CD4-positive, alpha-beta T cell (primary cell): ENCODE data around the gene MSX2. TPM values are rescaled to one million over a fixed set of nuclear protein-coding genes. Genes with fewer than 3 reads are reported as not detected.

Experiments used
- ATAC-seq: fragments of 200-7000 bp; cut with Tn5 transposase; one replicate; pipeline ENCODE4 v1.10.0; 2022; ENCODE audit warnings: mild to moderate bottlenecking; ENCODE audit not compliant: poor library complexity
- CTCF ChIA-PET: fragments of 350-600 bp; sonication (Branson Sonifier 250); formaldehyde crosslinking; loops from one replicate; lab custom pipeline; 2021; ENCODE audit warnings: antibody characterized with exemption, inconsistent platforms; lab: Charles Lee
- POLR2A ChIA-PET: fragments of 350-600 bp; sonication (Branson Sonifier 250); formaldehyde crosslinking; loops from one replicate; lab custom pipeline; 2021; ENCODE audit warnings: antibody characterized with exemption, inconsistent platforms; lab: Charles Lee
- DNase-seq, 14 experiments: peaks; one replicate each; pipeline ENCODE4 v3.0.0-alpha.2; 2013 to 2020; ENCODE audit warnings: mixed read lengths in 2 of 14
- H3K27ac ChIP-seq, 2 donors: one replicate each; pipeline versions ENCODE4 v1.5.1 to v1.7.0; 2013; ENCODE audit warnings: low read length in 2 of 2, low read depth in 1 of 2, mild to moderate bottlenecking in 1 of 2
- H3K27me3 ChIP-seq, 2 experiments: 1 replicate in 1 of 2; 2 replicates in 1 of 2; pipeline versions ENCODE4 v1.6.1 to v1.7.0; 2013; ENCODE audit warnings: low read length in 2 of 2, control low read depth in 1 of 2, mild to moderate bottlenecking in 1 of 2, moderate library complexity in 1 of 2; ENCODE audit not compliant: insufficient read depth in 2 of 2, control insufficient read depth in 1 of 2
- H3K36me3 ChIP-seq: one replicate; pipeline ENCODE4 v1.6.1; 2013; ENCODE audit warnings: low read length, control low read depth; ENCODE audit not compliant: insufficient read depth
- H3K4me1 ChIP-seq: one replicate; pipeline ENCODE4 v1.6.1; 2013; ENCODE audit warnings: low read length, control low read depth; ENCODE audit not compliant: insufficient read depth
- H3K4me3 ChIP-seq: one replicate; pipeline ENCODE4 v1.5.1; 2013; ENCODE audit warnings: mild to moderate bottlenecking, low read length, moderate library complexity
- H3K9me3 ChIP-seq, 2 experiments: 1 replicate in 1 of 2; 2 replicates in 1 of 2; pipeline versions ENCODE4 v1.6.1 to v1.7.0; 2013; ENCODE audit warnings: low read length in 2 of 2, mild to moderate bottlenecking in 2 of 2, control low read depth in 1 of 2, moderate library complexity in 1 of 2; ENCODE audit not compliant: control insufficient read depth in 1 of 2, insufficient read depth in 1 of 2
- H3K27ac Mint-ChIP-seq: one replicate; pipeline ENCODE4 v1.8.0; 2020; ENCODE audit warnings: mixed read lengths
- H3K27me3 Mint-ChIP-seq: one replicate; pipeline ENCODE4 v1.8.0; 2021; ENCODE audit warnings: mixed read lengths
- H3K36me3 Mint-ChIP-seq: one replicate; pipeline ENCODE4 v1.8.0; 2021; ENCODE audit warnings: low read depth, mixed read lengths
- H3K4me1 Mint-ChIP-seq: one replicate; pipeline ENCODE4 v1.8.0; 2021; ENCODE audit warnings: low read depth, mixed read lengths
- H3K4me3 Mint-ChIP-seq: one replicate; pipeline ENCODE4 v1.8.0; 2020; ENCODE audit warnings: mild to moderate bottlenecking, mixed read lengths
- H3K9me3 Mint-ChIP-seq: one replicate; pipeline ENCODE4 v1.8.0; 2020; ENCODE audit warnings: mixed read lengths
- intact Hi-C, 2 experiments: fragments of 100-400 bp; cut with DNase I in 1 of 2; cut with micrococcal nuclease in 1 of 2; formaldehyde crosslinking; loops; one replicate each; pipeline versions ENCODE4 v1.15.1 to v1.9.0; 2023 to 2025; cut with DNase I, micrococcal nuclease
- total RNA-seq, 174 experiments: library from RNA in 2 of 174; stranded (reverse) in 2 of 174; gene quantifications; one replicate each; pipeline ENCODE4 v1.2.3 and lab custom pipeline; 2021 to 2026
- TF ChIP-seq, protein P1 (sequence below): fragments of 200-600 bp; IDR thresholded peaks from one replicate; pipeline ENCODE4 v1.8.0; 2022; ENCODE audit warnings: antibody characterized with exemption, mild to moderate bottlenecking

The MSX2 gene
- total RNA-seq, 2 experiments from 2014 or later: 0.30 to 0.31 TPM

- H3K4me1 ChIP-seq: no peaks in the 10 kb centered on the region
- TF ChIP-seq, protein P1, sequence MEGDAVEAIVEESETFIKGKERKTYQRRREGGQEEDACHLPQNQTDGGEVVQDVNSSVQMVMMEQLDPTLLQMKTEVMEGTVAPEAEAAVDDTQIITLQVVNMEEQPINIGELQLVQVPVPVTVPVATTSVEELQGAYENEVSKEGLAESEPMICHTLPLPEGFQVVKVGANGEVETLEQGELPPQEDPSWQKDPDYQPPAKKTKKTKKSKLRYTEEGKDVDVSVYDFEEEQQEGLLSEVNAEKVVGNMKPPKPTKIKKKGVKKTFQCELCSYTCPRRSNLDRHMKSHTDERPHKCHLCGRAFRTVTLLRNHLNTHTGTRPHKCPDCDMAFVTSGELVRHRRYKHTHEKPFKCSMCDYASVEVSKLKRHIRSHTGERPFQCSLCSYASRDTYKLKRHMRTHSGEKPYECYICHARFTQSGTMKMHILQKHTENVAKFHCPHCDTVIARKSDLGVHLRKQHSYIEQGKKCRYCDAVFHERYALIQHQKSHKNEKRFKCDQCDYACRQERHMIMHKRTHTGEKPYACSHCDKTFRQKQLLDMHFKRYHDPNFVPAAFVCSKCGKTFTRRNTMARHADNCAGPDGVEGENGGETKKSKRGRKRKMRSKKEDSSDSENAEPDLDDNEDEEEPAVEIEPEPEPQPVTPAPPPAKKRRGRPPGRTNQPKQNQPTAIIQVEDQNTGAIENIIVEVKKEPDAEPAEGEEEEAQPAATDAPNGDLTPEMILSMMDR: no peak
- peaks cover 9 to 18% of the 10 kb centered on the region in 2 experiments for H3K27me3 ChIP-seq
- H3K4me3 Mint-ChIP-seq: no peak overlapping the region
- no peak overlapping the region for H3K27ac Mint-ChIP-seq
- H3K9me3 ChIP-seq: peaks cover 0 to 6% of the 10 kb centered on the region in 2 experiments
- intact Hi-C loops: no loop called here
- H3K9me3 Mint-ChIP-seq: peaks cover 5% of the 10 kb centered on the region
- H3K27ac ChIP-seq: no peak overlapping the region
- ATAC-seq: no peak
- no peaks in the 10 kb centered on the region for H3K36me3 ChIP-seq
- no peaks in the 10 kb centered on the region for H3K4me1 Mint-ChIP-seq
- no peaks in the 10 kb centered on the region for H3K36me3 Mint-ChIP-seq
- POLR2A ChIA-PET: no interaction called here
- peaks cover 46% of the 10 kb centered on the region for H3K27me3 Mint-ChIP-seq
- no peak for DNase-seq
- no peak overlapping the region for H3K4me3 ChIP-seq
- CTCF ChIA-PET: no interaction called here
These were observed 17.0 kb downstream of the MSX2 start for GRCh38 chr5:174741352-174741751.

GRCh38 chr5:174744896-174745295, 20.5 kb downstream of the MSX2 start:
- Mint-ChIP-seq H3K9me3 (peaks cover 5% of the 10 kb centered on the region), H3K4me1 (no peaks in the 10 kb centered on the region), H3K4me3 (no peak overlapping the region), H3K36me3 (no peaks in the 10 kb centered on the region), H3K27ac (no peak overlapping the region), H3K27me3 (peaks cover 51% of the 10 kb centered on the region)
- H3K27me3 ChIP-seq: peaks cover 15 to 29% of the 10 kb centered on the region in 2 experiments
- DNase-seq: no peak
- H3K27ac ChIP-seq: no peak overlapping the region
- peaks cover 0 to 3% of the 10 kb centered on the region in 2 experiments for H3K9me3 ChIP-seq
- ChIA-PET POLR2A (no interaction called here), CTCF (no interaction called here)
- TF ChIP-seq, protein P1: no peak
- ATAC-seq: no peak
- intact Hi-C loops: no loop called here
- no peaks in the 10 kb centered on the region for H3K36me3 ChIP-seq
- H3K4me1 ChIP-seq: no peaks in the 10 kb centered on the region
- no peak overlapping the region for H3K4me3 ChIP-seq

DNA sequence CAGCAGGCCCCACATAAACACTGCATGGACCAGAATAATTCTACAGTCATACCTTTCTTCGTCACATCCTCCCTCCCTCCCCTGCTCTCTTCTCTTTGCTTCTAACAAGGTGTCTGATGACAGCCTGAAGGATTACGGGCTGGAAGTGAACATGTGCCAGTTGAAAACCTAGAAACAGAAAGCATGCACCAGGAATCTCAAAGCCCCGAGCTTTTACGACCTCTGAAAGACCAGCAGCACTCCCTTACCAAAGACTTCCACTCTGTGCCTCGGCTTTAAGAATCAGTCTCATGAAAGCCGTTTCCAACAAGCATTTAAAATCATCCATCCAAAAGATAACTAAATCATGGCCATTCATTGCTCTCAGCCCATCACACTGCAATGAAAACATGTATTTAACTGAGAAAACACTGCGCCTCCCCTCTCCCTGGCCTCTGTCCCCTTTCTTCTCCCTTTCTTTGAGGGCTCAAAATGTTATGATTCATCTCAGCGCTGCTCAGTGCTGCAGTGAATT, 21.3 kb downstream of the MSX2 start:
- DNase-seq: no peak
- ChIA-PET CTCF (no interaction called here), POLR2A (no interaction called here)
- TF ChIP-seq, protein P1: no peak
- Mint-ChIP-seq H3K27ac (no peak overlapping the region), H3K4me1 (no peaks in the 10 kb centered on the region), H3K4me3 (no peak overlapping the region), H3K9me3 (peaks cover 5% of the 10 kb centered on the region), H3K36me3 (no peaks in the 10 kb centered on the region), H3K27me3 (peaks cover 51% of the 10 kb centered on the region)
- H3K4me1 ChIP-seq: no peaks in the 10 kb centered on the region
- peaks cover 21 to 35% of the 10 kb centered on the region in 2 experiments for H3K27me3 ChIP-seq
- no peak overlapping the region for H3K4me3 ChIP-seq
- no peak for ATAC-seq
- H3K36me3 ChIP-seq: no peaks in the 10 kb centered on the region
- H3K27ac ChIP-seq: no peak overlapping the region
- intact Hi-C loops: no loop called here
- peaks cover 0 to 3% of the 10 kb centered on the region in 2 experiments for H3K9me3 ChIP-seq
